Lung (tissue), 12 donors: ENCODE data around the gene PRKCE. TPM values are rescaled to one million over a fixed set of nuclear protein-coding genes. Genes with fewer than 3 reads are reported as not detected.
"Not testable (repeated sequence)": the region's sequence is repeated elsewhere in the genome, so short reads cannot be mapped to it uniquely, and the experiment has no call there.

ENCODE experiments used
- ATAC-seq: fragments of 200-7000 bp; cut with Tn5 transposase; one replicate; pipeline ENCODE4 v1.9.1; 2020; ENCODE audit warnings: moderate number of reproducible peaks; ENCODE audit not compliant: insufficient read depth, low FRiP score
- DNase-seq, 3 donors: peaks; one replicate each; pipeline ENCODE4 v3.0.0-alpha.2; 2013 to 2017
- H3K27ac ChIP-seq, 2 donors: one replicate each; pipeline ENCODE4 v1.5.1; 2013; ENCODE audit warnings: mild to moderate bottlenecking in 2 of 2, moderate library complexity in 2 of 2, control low read depth in 1 of 2, inconsistent platforms in 1 of 2, low read depth in 1 of 2, low read length in 1 of 2
- H3K27me3 ChIP-seq, 3 donors: one replicate each; pipeline ENCODE4 v1.5.1; 2013; ENCODE audit warnings: low read length in 2 of 3; ENCODE audit not compliant: control insufficient read depth in 3 of 3, insufficient read depth in 3 of 3
- H3K36me3 ChIP-seq, 4 donors: one replicate each; pipeline ENCODE4 v1.5.1; 2013; ENCODE audit warnings: low read length in 4 of 4, mild to moderate bottlenecking in 1 of 4, moderate library complexity in 1 of 4; ENCODE audit not compliant: control insufficient read depth in 4 of 4, insufficient read depth in 4 of 4
- H3K4me1 ChIP-seq, 5 donors: one replicate each; pipeline ENCODE4 v1.5.1; 2013; ENCODE audit warnings: low read length in 5 of 5, mild to moderate bottlenecking in 2 of 5, moderate library complexity in 1 of 5; ENCODE audit not compliant: control insufficient read depth in 5 of 5, insufficient read depth in 5 of 5
- H3K4me3 ChIP-seq: one replicate; pipeline ENCODE4 v1.5.1; 2013; ENCODE audit warnings: mild to moderate bottlenecking, control low read depth, moderate library complexity
- H3K9ac ChIP-seq, 2 donors: one replicate each; pipeline ENCODE4 v1.5.1; 2013; ENCODE audit warnings: low read length in 2 of 2, control low read depth in 1 of 2; ENCODE audit not compliant: insufficient read depth in 1 of 2
- H3K9me3 ChIP-seq, 4 donors: one replicate each; pipeline ENCODE4 v1.5.1; 2013; ENCODE audit warnings: low read length in 3 of 4, mild to moderate bottlenecking in 1 of 4, moderate library complexity in 1 of 4; ENCODE audit not compliant: control insufficient read depth in 4 of 4, insufficient read depth in 3 of 4
- WGBS, 2 donors: extraction: QIAGEN DNeasy Blood & Tissue Kit; methylation state at CpG; one replicate each; pipeline ENCODE4 v1.1.7; 2013; 5-methylcytosine and 5-hydroxymethylcytosine counted together
- polyA plus RNA-seq, 2 donors: library from polyadenylated mRNA; stranded (reverse); fragments of 200-250 nt; gene quantifications; one replicate each; pipeline ENCODE4 v1.2.1, GENCODE V29; 2013
- total RNA-seq, 2 donors: library from RNA; depleted of rRNA in 1 of 2; stranded (reverse); fragments of >200 nt in 1 of 2; gene quantifications; one replicate each; pipeline ENCODE4 v1.2.1, GENCODE V29; 2014 to 2021
- TF ChIP-seq, protein P1 (sequence below): IDR thresholded peaks from 2 replicates; pipeline ENCODE4 v1.5.1; 2012; ENCODE audit warnings: mild to moderate bottlenecking; ENCODE audit errors: control extremely low read depth, extremely low read depth
- donor health status: control.
- donor health status: control.
- donor health status: Bipolar disorder and iron deficiency.
- donor health status: healthy.
- donor health status: DM: yes; HTN: yes; CAD: no.

PRKCE gene
- total and polyA plus RNA-seq, 4 donors, result 12.5 to 82.2 (median 32.1) TPM

DNA sequence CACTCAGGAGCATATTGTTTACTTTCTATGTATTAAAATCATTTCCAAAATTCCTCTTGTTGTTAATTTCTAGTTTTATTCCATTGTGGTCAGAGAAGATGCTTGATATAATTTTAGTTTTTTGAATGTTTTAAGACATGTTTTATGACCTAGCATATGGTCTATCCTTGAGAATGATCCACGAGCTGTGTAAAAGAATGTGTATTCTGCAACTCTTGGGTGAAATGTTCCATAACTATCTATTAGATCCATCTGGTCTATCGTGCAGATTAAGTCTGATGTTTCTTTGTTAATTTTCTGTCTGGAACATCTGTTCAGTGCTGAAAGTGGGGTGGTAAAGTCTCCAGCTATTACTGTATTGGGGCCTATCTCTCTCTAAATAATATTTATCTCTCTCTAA is 562.4 kb downstream of the PRKCE start:
- 84 to 86% methylated on average over 2 of the region's 2 CpGs for WGBS, 2 donors

DNA sequence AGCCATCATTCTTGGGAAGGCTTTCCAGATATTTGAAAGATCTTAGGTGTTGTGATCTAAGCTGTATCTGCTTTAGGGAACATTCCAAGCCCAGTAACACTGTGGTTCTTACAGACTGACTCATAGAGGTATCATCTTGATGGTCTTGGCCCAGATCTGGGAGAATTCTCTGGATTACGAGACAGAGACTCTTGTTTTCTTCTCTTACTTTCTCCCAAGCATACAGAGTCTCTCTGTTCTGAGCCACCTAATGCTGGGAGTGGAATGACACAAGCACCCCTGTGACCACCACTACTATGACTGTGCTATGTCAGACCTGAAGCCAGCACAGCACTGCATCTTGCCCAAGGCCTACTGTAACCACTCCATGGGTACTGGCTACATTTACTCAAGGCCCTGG is 564.7 kb downstream of the PRKCE start:
- ATAC-seq (no peak), DNase-seq (no peak)
- Histone ChIP-seq H3K27me3 (no peaks in the 10 kb centered on the region), H3K4me1 (peaks cover 0 to 4% (median 0%) of the 10 kb centered on the region in 5 donors), H3K9me3 (peaks cover 0 to 7% (median 2%) of the 10 kb centered on the region in 4 donors), H3K4me3 (no peak overlapping the region), H3K9ac (no peak overlapping the region), H3K27ac (no peak overlapping the region), H3K36me3 (no peaks in the 10 kb centered on the region)
- TF ChIP-seq, protein P1, sequence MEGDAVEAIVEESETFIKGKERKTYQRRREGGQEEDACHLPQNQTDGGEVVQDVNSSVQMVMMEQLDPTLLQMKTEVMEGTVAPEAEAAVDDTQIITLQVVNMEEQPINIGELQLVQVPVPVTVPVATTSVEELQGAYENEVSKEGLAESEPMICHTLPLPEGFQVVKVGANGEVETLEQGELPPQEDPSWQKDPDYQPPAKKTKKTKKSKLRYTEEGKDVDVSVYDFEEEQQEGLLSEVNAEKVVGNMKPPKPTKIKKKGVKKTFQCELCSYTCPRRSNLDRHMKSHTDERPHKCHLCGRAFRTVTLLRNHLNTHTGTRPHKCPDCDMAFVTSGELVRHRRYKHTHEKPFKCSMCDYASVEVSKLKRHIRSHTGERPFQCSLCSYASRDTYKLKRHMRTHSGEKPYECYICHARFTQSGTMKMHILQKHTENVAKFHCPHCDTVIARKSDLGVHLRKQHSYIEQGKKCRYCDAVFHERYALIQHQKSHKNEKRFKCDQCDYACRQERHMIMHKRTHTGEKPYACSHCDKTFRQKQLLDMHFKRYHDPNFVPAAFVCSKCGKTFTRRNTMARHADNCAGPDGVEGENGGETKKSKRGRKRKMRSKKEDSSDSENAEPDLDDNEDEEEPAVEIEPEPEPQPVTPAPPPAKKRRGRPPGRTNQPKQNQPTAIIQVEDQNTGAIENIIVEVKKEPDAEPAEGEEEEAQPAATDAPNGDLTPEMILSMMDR, result no peak
- WGBS, 2 donors, result 0% methylated on average over 1 of the region's 1 CpG

More for the DNA sequence above, 562.4 kb downstream of the PRKCE start:
- H3K4me3 ChIP-seq, result no peak overlapping the region
- no peaks in the 10 kb centered on the region for H3K36me3 ChIP-seq
- DNase-seq (no peak), ATAC-seq (no peak)
- no peak overlapping the region for H3K9ac ChIP-seq
- peaks cover 0 to 7% (median 4%) of the 10 kb centered on the region in 4 donors for H3K9me3 ChIP-seq
- H3K4me1 ChIP-seq, result peaks cover 0 to 5% (median 0%) of the 10 kb centered on the region in 5 donors
- no peak overlapping the region for H3K27ac ChIP-seq
- TF ChIP-seq, protein P1, result no peak
- H3K27me3 ChIP-seq, result no peaks in the 10 kb centered on the region

DNA sequence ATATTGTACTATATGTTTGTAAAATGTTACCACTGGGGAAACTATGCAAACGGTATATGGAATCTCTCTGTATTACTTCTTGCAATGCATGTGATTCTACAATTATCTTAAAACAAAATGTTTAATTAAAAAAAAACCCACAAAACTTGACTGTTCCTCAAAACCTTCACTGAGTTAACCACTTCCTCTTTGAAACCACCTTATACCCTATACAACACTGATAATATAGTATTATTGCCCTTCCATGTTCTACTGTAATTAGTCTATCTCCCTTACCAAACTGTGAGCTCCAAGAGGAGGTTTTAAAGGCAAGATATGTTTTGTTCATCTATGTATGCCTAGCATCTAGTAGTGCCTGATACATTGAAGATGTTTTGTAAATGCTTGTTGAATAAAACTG is 572.0 kb downstream of the PRKCE start:
- not testable (repeated sequence) for H3K36me3 ChIP-seq

DNA sequence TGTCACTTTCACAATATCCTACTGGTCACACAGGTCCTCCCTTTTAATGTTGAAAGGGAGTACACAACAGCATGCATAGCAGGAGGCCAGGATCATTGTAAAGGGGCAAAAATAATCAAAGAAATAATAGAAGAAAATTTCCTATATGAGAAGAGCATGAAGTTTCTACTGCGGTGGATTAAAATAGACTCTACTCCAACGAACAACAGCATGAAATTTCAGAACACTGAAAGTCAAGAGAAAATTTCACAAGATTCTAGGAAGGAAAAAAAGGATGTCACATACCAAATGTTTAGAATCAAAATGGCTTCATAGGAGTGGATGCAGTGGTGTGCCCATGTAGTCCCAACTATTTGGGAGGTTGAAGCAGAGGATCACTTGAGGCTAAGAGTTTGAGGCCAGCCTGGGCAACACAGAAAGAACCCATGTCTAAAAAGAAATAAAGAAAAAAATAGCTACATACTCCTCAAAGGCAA is 573.7 kb downstream of the PRKCE start:
- Histone ChIP-seq H3K4me1 (peaks cover 0 to 4% (median 0%) of the 10 kb centered on the region in 5 donors), H3K4me3 (no peak overlapping the region), H3K9ac (no peak overlapping the region), H3K36me3 (no peaks in the 10 kb centered on the region), H3K27me3 (no peaks in the 10 kb centered on the region), H3K9me3 (no peaks in the 10 kb centered on the region), H3K27ac (peak overlapping the region; percentile 53 to 72)
- no peak for DNase-seq
- peak; percentile 45 for ATAC-seq
- 54 to 64% methylated on average over 2 of the region's 2 CpGs for WGBS, 2 donors
- TF ChIP-seq, protein P1, result no peak

More for the DNA sequence above, 572.0 kb downstream of the PRKCE start:
- not testable (repeated sequence) for H3K9ac ChIP-seq, H3K27me3 ChIP-seq, H3K9me3 ChIP-seq, H3K27ac ChIP-seq, ATAC-seq, H3K4me3 ChIP-seq, H3K4me1 ChIP-seq, DNase-seq
- WGBS, 2 donors, result 28 to 59% methylated on average over 1 of the region's 1 CpG
